ENCODE measurements around the gene INTS2. TPM values are rescaled to one million over a fixed set of nuclear protein-coding genes. Genes with fewer than 3 reads are reported as not detected.

The INTS2 gene
- polyA plus RNA-seq, 1 of the 3 experiments (the other 2 are of a cell fraction) = 6.7 TPM

- no peaks in the 10 kb centered on the region for H3K79me2 ChIP-seq (ENCODE audit: insufficient read depth)
- H3K9me2 ChIP-seq = no peaks in the 10 kb centered on the region
- CTCF ChIA-PET = interaction anchor here (1.4 to 2.1 kb wide), 2 partner anchors 187 to 231 kb away, joined by 6 to 8 read pairs; no protein-coding TSS in a partner anchor
- whole genome bisulfite sequencing (ENCODE audit: low lambda C conversion rate) = 65% methylated on average over 2 of the region's 2 CpGs
- H3K9ac ChIP-seq = no peak overlapping the region
- no peak overlapping the region for H3K4me3 ChIP-seq (ENCODE audit: low read depth in 2 of 2, low read length in 1 of 2)
- no peak overlapping the region for H2AFZ ChIP-seq (ENCODE audit: low read depth)
- H3K27me3 ChIP-seq (ENCODE audit: insufficient read depth) = no peaks in the 10 kb centered on the region
- peaks cover 37 to 76% of the 10 kb centered on the region in 2 experiments for H3K36me3 ChIP-seq (replicated peaks in 1 of 2; ENCODE audit: control insufficient read depth in 1 of 2, insufficient read depth in 2 of 2, low read length in 1 of 2)
- no peak for DNase-seq
- no peaks in the 10 kb centered on the region for H4K20me1 ChIP-seq (ENCODE audit: insufficient read depth)
- TF ChIP-seq FOXJ3 (CRISPR knock-in tag; IDR thresholded peaks at IDR 0.05) = no peak
- TF ChIP-seq YY1 (IDR thresholded peaks at IDR 0.05; ENCODE audit: low read depth) = no peak
- TF ChIP-seq, protein P1, sequence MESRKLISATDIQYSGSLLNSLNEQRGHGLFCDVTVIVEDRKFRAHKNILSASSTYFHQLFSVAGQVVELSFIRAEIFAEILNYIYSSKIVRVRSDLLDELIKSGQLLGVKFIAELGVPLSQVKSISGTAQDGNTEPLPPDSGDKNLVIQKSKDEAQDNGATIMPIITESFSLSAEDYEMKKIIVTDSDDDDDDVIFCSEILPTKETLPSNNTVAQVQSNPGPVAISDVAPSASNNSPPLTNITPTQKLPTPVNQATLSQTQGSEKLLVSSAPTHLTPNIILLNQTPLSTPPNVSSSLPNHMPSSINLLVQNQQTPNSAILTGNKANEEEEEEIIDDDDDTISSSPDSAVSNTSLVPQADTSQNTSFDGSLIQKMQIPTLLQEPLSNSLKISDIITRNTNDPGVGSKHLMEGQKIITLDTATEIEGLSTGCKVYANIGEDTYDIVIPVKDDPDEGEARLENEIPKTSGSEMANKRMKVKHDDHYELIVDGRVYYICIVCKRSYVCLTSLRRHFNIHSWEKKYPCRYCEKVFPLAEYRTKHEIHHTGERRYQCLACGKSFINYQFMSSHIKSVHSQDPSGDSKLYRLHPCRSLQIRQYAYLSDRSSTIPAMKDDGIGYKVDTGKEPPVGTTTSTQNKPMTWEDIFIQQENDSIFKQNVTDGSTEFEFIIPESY (IDR thresholded peaks at IDR 0.05; ENCODE audit: borderline replicate concordance, low read depth) = no peak
- no peak for TF ChIP-seq TCF12 (IDR thresholded peaks at IDR 0.05)
- TF ChIP-seq FOXM1 (IDR thresholded peaks at IDR 0.05; ENCODE audit: low read depth) = no peak
- no peak for TF ChIP-seq EZH2phosphoT487 (IDR thresholded peaks at IDR 0.05; ENCODE audit: borderline replicate concordance, low read depth)
- TF ChIP-seq MEF2A (IDR thresholded peaks at IDR 0.05; ENCODE audit: borderline replicate concordance, low read depth) = no peak
- no peak for TF ChIP-seq REST (IDR thresholded peaks at IDR 0.05; ENCODE audit: low read depth, low read length)
- no peak for TF ChIP-seq TEAD4 (IDR thresholded peaks at IDR 0.05; ENCODE audit: borderline replicate concordance, insufficient read depth)
- no peaks in the 10 kb centered on the region for H3K9me3 ChIP-seq
- peaks cover 8% of the 10 kb centered on the region for H3F3A ChIP-seq (replicated peaks; ENCODE audit: insufficient read depth)
- no peak overlapping the region for H3K27ac ChIP-seq (ENCODE audit: low read depth in 2 of 2, low read length in 1 of 2)
- POLR2A ChIA-PET = no interaction called here
- no peak overlapping the region for H3K4me2 ChIP-seq
- no peaks in the 10 kb centered on the region for H3K4me1 ChIP-seq (ENCODE audit: control insufficient read depth in 1 of 2, insufficient read depth in 2 of 2, low read depth in 1 of 2, low read length in 1 of 2)
These were observed 49.3 kb downstream of the INTS2 start for GRCh38 chr17:61878520-61878919.

- ChIA-PET POLR2A (no interaction called here), CTCF (no interaction called here)
- Histone ChIP-seq H3K27ac (ENCODE audit: low read depth in 2 of 2, low read length in 1 of 2) (no peak overlapping the region), H3K9ac (no peak overlapping the region), H3K4me1 (ENCODE audit: control insufficient read depth in 1 of 2, insufficient read depth in 2 of 2, low read depth in 1 of 2, low read length in 1 of 2) (no peaks in the 10 kb centered on the region), H3K27me3 (ENCODE audit: insufficient read depth) (no peaks in the 10 kb centered on the region), H3F3A (replicated peaks; ENCODE audit: insufficient read depth) (peaks cover 8% of the 10 kb centered on the region), H3K79me2 (ENCODE audit: insufficient read depth) (no peaks in the 10 kb centered on the region), H3K36me3 (replicated peaks in 1 of 2; ENCODE audit: control insufficient read depth in 1 of 2, insufficient read depth in 2 of 2, low read length in 1 of 2) (peaks cover 38 to 75% of the 10 kb centered on the region in 2 experiments), H3K4me3 (ENCODE audit: low read depth in 2 of 2, low read length in 1 of 2) (no peak overlapping the region), H2AFZ (ENCODE audit: low read depth) (no peak overlapping the region), H3K9me2 (no peaks in the 10 kb centered on the region), H3K4me2 (no peak overlapping the region), H4K20me1 (ENCODE audit: insufficient read depth) (no peaks in the 10 kb centered on the region), H3K9me3 (no peaks in the 10 kb centered on the region)
- 85% methylated on average over 2 of the region's 2 CpGs for WGBS (ENCODE audit: low lambda C conversion rate)
- TF ChIP-seq TEAD4 (IDR thresholded peaks at IDR 0.05; ENCODE audit: borderline replicate concordance, insufficient read depth) (no peak), CTCF (IDR thresholded peaks at IDR 0.05) (no peak), GABPA (IDR thresholded peaks at IDR 0.05; ENCODE audit: low read depth) (no peak), TAF1 (IDR thresholded peaks at IDR 0.05; ENCODE audit: borderline replicate concordance, low read depth, low read length) (no peak), SMC3 (IDR thresholded peaks at IDR 0.05; ENCODE audit: low read depth, low read length) (no peak), YY1 (IDR thresholded peaks at IDR 0.05; ENCODE audit: low read depth) (no peak), RAD21 (IDR thresholded peaks at IDR 0.05; ENCODE audit: low read length) (no peak), MXI1 (IDR thresholded peaks at IDR 0.05; ENCODE audit: low read depth, low read length) (no peak)
- TF ChIP-seq, protein P2, sequence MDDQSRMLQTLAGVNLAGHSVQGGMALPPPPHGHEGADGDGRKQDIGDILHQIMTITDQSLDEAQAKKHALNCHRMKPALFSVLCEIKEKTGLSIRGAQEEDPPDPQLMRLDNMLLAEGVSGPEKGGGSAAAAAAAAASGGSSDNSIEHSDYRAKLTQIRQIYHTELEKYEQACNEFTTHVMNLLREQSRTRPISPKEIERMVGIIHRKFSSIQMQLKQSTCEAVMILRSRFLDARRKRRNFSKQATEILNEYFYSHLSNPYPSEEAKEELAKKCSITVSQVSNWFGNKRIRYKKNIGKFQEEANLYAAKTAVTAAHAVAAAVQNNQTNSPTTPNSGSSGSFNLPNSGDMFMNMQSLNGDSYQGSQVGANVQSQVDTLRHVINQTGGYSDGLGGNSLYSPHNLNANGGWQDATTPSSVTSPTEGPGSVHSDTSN (IDR thresholded peaks at IDR 0.05) = no peak
- no peak for DNase-seq
These were observed 49.9 kb downstream of the INTS2 start for GRCh38 chr17:61877837-61878236.
